C4-2B (cell line): Measurements from ENCODE around the gene FSTL4.

Experiments
- CTCF ChIP-seq: fragments of 450-650 bp; conservative IDR thresholded peaks from 2 replicates; pipeline ENCODE4 v1.5.1; 2017; ENCODE audit warnings: mild to moderate bottlenecking
- ZFX ChIP-seq: fragments of 450-650 bp; IDR thresholded peaks from 2 replicates; pipeline ENCODE4 v1.6.1; 2017

GRCh38 chr5:133271606-133272005 lies 340.7 kb downstream of the FSTL4 start:
- TF ChIP-seq CTCF (no peak), ZFX (no peak)
